ENCODE data around the gene MTPN. TPM values are rescaled to one million over a fixed set of nuclear protein-coding genes. Genes with fewer than 3 reads are reported as not detected.

MTPN gene
- total RNA-seq, 1 experiment from 2014 or later, result 148 TPM

- no peak for DNase-seq (ENCODE audit: low spot score)
These were observed 19.5 kb downstream of the MTPN start for GRCh38 chr7:135957627-135958026.

DNA sequence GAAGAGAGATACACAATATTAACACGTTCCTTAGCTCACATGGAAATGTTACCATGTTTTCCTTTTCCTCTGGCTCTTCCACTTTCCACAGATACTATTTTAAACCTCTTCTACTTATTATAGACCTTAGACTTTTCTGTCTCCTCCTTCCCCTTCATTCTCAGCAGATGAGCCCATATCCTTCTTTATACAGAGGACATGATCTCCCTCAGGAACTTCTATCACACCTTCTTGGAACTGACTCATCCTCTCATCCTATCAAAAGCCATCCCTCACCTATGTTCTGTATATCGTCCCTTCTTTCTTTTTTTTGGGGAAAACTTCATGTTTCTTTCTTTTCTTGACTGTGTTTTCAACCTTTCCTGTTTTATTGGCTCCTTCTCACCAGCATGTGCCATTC is 20.8 kb downstream of the MTPN start:
- DNase-seq (ENCODE audit: low spot score), result no peak

GRCh38 chr7:135950972-135951371 is 26.2 kb downstream of the MTPN start:
- DNase-seq (ENCODE audit: low spot score), result no peak

DNA sequence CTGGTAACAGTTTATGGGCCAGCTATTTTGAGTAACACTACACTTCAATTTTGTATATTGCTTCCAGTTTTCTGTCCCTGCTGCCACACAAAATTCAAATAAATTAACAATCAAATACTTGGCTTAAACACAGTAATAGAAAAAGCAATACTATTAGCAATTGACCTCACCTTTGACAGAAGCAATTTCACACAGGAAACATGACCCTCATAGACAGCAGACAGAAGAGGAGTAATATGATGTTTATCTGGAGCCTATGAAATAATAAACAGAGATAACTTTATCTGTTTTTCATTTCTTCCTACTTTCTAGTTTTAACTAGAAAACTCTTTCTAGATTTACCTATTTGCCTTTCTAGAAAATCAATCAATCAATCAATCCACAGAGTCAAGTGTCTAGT is 26.7 kb downstream of the MTPN start:
- DNase-seq (ENCODE audit: low spot score), result no peak

DNA sequence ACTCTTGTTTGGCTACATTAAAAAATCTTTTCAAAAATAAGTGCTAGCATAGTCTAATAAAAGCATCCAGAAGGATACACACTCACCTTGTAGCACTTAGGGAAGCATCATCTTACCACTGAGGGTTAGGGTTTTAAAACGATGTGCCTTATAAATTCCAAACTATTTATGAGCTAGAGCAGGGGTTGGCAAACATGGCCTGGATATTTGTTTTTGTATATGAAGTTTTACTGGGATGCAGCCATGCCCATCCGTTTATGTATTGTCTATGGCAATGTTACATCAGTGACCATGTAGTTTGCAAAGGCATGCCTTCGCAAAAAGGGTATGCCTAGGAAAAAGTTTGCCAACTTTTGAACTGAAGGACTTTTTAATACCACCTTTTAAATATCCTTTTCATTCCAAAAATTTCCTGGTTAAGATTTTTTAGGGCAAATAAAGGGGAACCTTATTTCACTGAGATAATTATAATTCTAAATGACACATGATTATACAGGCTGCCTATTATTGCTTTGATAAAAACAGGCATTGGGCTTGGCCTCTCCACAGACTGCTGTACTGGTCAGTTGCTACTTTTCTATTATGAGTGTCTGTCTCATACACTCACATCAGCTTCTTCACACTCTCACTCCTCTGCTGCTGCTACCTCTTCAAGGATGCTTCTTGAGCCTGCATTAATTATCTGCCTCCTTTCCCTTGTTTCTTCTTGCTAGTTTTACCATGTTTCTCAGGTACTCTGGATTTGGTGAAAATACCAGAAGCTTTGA is 30.7 kb downstream of the MTPN start:
- no peak for DNase-seq (ENCODE audit: low spot score)

DNA sequence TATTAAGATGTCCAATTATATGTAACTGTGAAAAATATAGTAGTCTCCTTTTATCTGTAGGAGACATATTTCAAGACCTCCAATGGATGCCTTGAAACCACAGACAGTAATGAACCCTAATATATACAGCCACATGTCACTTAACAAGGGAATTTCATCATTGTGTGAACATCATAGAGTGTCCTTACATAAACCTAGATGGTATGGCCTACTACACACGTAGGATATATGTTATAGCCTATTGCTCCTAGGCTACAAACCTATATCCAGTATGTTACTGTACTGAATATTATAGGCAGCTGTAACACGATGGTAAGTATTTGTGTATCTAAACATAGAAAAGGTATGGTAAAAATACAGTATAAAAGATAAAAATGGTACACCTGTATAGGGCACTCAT is 32.4 kb downstream of the MTPN start:
- DNase-seq (ENCODE audit: low spot score), result no peak

DNA sequence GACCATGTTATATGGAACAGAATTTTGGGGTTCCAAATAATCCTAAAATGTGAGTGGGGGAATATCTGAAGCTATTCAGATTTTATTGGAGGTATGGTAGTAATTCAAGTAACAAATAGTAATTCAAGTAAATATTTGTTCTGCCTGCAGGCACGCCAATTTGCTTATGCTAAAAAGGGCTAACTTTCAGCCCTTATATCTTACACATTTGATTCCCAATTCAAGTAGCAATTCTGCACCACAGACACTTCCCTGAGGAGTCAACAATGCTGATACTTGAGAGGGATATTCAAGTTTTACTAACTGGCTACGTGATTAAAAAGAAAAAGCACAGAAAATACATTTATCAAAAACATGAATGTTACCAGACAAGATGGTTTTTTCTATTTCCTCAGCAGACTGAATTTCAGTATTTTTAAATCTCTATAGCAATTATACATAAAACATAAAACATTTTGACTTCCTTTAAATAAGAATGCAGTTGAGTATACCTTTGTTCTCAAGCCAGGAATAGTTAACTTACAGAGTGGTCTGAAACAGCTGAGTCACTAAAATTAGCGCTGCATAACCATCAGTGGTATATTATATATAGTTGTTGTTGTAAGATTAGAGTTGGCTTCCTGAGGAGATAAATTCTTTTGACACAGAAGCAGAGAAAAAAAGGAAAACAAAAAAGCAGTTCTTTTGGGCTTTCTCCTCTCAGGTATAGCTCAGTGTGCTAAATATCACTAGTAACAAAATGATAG is 33.9 kb downstream of the MTPN start:
- DNase-seq (ENCODE audit: low spot score), result no peak

- DNase-seq (ENCODE audit: low spot score), result no peak
These were observed 34.5 kb downstream of the MTPN start for GRCh38 chr7:135942614-135943013.

- DNase-seq (ENCODE audit: low spot score), result no peak
These were observed 36.8 kb downstream of the MTPN start for GRCh38 chr7:135940077-135941075.

DNA sequence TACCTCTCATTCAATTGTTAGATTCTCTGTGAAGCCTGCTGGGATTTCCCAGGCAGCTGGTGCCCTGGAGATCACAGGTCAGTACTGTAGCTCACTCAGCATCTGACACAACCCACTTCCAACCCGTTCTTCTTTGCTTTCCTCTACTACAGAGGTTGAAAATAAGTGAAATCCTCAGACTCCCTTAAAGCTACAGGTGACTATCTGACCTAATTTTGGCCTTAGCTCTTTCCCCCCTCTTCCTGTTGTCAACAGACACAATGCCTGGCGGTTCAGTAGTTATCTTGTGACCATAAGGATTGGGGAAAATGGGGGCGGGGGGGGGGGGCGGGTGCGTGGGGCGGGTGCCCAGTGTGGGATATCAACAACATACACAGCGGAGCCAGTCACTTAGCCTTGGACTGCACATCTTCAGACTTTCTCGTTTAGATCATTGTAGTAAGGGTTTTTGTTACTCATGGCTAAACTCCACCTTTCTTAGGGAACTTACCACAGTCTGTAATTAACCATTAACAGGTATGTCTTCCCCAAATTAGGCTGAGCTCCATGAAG is 37.8 kb downstream of the MTPN start:
- DNase-seq (ENCODE audit: low spot score), result no peak

- DNase-seq (ENCODE audit: low spot score), result no peak
These were observed 38.6 kb downstream of the MTPN start for GRCh38 chr7:135938563-135938962.

DNA sequence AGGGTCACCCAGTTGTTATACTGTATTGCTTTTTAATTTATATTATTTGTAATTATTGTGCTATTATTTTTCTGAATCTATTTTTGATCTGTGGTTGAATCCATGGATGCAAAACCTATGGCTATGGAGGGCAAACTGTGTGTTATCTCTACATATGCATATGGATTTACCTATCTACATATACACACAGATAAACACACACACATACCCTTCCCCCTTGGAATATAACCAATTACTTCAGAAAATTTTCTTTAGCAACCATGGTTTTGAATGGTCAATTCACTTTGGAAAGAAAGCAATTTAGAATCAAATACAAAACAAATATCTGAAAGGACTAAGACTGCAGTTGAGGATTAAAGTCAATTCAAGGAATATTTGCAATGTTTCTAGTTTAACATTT is 39.1 kb downstream of the MTPN start:
- DNase-seq (ENCODE audit: low spot score), result no peak

DNA sequence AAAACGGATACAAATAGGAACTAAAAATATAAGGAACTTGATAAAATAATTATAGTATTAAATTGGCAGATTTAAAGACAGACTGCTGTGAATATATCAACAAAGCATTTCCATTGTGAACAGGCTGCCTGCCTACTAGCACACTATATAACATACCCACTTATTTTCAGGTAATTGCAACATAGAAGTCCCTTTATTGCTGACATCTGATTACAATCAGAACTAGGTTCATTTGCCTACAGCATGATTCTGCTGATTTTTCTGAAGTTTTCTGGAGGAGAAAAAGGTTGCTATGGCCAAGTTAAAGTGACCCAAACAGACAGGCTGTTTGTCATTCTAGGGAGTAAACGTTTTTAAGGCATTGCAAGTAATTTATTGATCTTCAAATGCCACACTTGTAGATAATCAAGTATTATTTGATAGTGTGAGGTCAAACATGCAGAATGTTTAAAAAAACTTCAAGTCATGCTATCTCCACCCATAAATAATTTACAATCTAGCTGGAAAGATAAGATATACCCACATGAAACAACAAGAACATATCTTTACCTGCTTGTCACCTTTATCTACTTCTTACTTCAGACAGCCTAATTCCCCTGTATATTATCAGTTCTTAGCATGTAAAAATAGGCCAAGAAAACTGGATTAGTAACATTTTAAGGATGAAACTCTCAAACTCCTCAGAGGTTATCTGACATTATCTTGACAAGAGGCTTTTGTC is 40.5 kb downstream of the MTPN start:
- DNase-seq (ENCODE audit: low spot score), result no peak

DNA sequence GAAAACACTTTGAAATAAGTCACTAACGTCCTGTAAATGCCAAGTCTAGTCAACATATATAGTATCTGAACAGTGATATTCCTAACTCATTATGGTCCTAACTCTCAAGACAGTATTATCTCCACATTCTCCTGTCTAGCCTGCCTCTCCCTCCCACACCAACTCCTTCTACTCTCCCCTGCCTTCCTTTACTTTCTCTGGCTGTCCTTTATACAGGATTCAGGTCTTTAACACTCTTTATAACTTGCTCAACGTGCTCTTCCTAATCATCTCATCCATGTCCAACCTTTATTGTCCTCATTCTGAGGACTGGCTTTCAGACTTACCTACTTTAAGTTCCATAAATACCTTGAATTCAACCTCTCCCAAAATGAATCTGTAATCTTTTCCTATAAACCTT is 42.5 kb downstream of the MTPN start:
- no peak for DNase-seq (ENCODE audit: low spot score)

DNA sequence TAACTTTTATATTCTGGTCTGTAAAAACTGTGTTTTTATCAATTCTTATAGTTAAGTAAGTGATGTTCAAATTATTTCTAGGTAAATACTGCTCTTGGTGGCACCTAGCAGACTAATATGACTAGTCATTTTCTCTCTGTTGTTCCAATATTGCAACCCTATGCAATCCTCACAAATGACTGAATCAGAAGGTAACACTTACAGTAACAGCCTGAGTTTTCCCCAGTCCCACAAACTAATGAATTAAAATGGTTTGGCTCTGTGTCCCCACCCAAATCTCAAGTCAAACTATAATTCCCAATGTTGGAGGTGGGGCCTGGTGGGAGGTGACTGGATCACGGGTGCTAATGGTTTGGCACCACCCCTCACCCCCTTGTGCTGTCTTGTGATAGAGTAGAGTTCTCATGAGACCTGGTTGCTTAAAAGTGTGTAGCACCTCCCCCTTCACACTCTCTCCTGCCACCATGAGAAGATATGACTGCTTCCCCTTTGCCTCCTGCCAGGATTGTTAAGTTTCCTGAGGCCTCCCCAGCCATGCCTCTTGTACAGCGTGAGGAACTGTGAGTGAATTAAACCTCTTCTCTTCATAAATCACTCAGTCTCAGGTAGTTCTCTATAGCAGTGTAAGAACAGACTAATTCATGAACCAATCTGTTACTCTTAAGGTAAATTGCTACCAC is 43.5 kb downstream of the MTPN start:
- no peak for DNase-seq (ENCODE audit: low spot score)

DNA sequence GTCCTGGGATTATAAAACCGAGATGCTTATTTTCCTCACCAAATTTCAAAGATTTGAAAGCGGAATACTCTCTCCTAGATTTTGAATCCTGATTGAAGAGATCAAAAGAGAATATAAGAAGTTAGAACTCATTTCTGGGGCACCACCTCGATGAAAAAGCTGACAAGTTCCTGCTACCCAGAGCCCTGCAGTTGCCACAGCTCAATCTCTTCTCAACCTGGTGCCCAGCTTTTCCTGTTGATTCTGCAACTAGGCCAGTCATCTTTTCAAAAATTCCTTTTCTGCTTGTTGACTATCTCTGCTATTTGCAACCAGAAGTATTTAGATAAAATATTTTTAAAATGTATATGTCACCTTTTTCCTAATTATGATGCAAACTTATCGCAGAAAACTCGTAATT is 45.0 kb downstream of the MTPN start:
- DNase-seq (ENCODE audit: low spot score), result no peak

DNA sequence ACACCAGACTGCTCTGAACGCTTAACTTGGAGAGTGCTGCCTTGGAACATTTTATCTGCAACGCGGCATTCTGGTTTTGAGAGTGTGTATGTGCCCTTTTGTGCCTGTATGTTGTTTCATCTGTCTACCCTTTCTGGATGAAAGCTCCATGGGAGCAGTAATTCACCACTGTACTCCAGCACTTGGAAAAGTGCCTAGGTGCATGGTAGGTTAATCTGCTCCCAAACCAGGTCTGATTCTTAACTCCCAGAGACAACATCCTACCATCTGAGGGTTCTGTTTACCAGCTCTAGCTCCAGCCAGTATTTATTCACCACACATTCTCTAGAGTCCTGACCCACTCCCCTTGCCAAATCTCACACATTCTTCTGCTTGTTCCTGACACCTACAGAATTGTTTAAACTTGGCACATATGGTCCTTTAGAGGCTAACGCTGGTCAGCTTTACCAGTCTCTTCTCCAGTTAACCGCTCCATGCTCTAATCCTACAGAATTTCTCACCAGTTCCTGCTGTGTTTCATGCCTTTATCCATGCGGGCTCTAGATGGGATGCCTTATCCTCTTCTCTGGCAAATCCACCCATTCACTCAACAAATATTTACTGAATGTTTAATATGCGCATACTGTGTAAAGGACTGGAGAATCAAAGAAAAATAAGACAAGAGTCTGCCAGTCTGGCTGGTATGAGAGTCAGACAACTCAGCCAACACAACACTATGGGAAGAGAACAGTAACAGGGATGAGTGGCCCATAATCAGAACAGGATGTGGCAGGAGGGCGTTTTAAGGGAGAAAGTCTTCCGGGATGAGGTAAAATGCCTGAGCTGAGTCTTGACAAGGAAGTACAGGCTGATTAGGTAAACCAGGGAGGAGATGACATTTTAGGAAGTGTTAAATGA is 46.3 kb downstream of the MTPN start:
- peak; percentile 5 for DNase-seq (ENCODE audit: low spot score)

DNA sequence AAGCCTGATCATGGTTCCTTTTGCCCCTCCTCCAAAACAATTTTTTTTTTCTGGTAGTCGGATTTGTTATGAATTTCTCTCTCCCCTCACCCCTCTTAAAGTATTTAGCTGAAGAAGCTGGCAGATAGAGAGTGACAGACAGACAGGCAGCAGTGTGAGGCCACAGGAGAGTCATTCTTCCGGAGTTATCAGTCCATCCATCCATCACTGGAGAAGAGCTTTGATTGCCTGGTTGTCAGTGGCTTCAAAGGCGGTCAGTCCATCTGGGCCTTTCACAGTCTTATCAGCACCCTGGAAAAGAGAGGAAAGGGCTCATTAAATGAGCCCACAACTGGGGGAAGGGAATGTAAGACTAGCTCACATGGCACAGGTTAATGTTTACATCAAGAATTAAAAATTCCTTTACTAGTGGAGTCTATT is 47.4 kb downstream of the MTPN start:
- no peak for DNase-seq (ENCODE audit: low spot score)

DNA sequence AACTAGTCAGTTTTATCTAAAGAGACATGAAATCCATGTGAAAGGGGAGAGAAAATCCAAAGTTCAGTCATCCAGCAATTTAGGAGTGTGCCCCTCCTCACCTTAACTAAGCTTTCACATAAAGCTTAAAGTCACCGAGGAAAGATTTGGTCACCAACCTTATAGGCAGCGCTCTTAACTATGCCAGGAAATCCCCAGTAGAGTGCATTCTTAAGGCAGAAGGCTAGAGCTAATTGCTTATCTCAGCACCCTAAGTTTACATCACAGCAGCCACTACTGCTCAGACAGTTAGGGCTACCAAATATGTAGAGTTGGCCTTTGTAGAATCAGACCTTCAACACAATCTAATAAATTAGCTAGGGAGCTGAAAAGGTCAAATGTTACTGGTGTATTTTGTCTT is 47.9 kb downstream of the MTPN start:
- DNase-seq (ENCODE audit: low spot score), result no peak

DNA sequence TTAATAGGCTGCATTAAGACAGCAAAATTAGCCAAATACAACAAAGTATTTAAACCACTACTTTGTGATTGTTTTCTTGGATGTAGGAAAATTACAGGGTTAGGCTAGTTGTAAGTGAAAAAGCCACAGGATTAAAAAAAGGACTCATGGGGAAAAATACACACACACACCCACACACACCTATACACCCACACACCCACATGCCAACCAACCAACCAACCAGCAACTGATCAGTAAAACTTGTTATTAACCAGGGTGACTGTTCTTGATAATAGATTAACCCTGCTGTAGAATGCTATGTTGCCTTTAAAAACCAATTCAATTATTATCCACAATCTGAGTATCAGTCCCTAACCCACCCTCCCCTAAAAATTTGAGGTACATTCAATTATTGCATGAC is 49.0 kb downstream of the MTPN start:
- no peak for DNase-seq (ENCODE audit: low spot score)
